Mesenchymal stem cell (in vitro differentiated cells and primary cell): ENCODE measurements around the gene PTGIR.

Source experiments
- DNase-seq: peaks from one replicate; pipeline ENCODE4 v3.0.0-alpha.2; 2013
- H2AFZ ChIP-seq: one replicate; pipeline ENCODE4 v1.6.1; 2013; ENCODE audit warnings: low read depth, mild to moderate bottlenecking, control low read depth, inconsistent platforms, low read length, moderate library complexity
- H2AK5ac ChIP-seq: 2 replicates; pipeline ENCODE4 v1.6.1; 2013; ENCODE audit warnings: low read length, moderate library complexity, mild to moderate bottlenecking, inconsistent platforms; ENCODE audit not compliant: severe bottlenecking
- H2BK120ac ChIP-seq: one replicate; pipeline ENCODE4 v1.6.1; 2013; ENCODE audit warnings: low read depth, mild to moderate bottlenecking, inconsistent platforms, low read length, moderate library complexity
- H2BK12ac ChIP-seq, 2 experiments: one replicate each; pipeline ENCODE4 v1.6.1; 2013; ENCODE audit warnings: inconsistent platforms in 2 of 2, low read length in 2 of 2, mild to moderate bottlenecking in 2 of 2, moderate library complexity in 2 of 2, control low read depth in 1 of 2
- H2BK15ac ChIP-seq: one replicate; pipeline ENCODE4 v1.6.1; 2013; ENCODE audit warnings: mild to moderate bottlenecking, low read depth, inconsistent platforms; ENCODE audit not compliant: poor library complexity, severe bottlenecking
- H2BK5ac ChIP-seq: 2 replicates; pipeline ENCODE4 v1.6.1; 2013; ENCODE audit warnings: low read depth, mild to moderate bottlenecking, low read length, control low read depth, inconsistent platforms; ENCODE audit not compliant: poor library complexity, severe bottlenecking
- H3K14ac ChIP-seq, 2 experiments: one replicate each; pipeline ENCODE4 v1.6.1; 2013; ENCODE audit warnings: inconsistent platforms in 2 of 2, low read length in 2 of 2, control low read depth in 1 of 2, mild to moderate bottlenecking in 1 of 2, moderate library complexity in 1 of 2
- H3K18ac ChIP-seq, 2 experiments: one replicate each; pipeline ENCODE4 v1.6.1; 2013; ENCODE audit warnings: inconsistent platforms in 2 of 2, low read length in 2 of 2, control low read depth in 1 of 2, low read depth in 1 of 2, mild to moderate bottlenecking in 1 of 2
- H3K23ac ChIP-seq, 2 experiments: one replicate each; pipeline ENCODE4 v1.6.1; 2013; ENCODE audit warnings: inconsistent platforms in 2 of 2, low read length in 2 of 2, mild to moderate bottlenecking in 2 of 2, moderate library complexity in 2 of 2, control low read depth in 1 of 2
- H3K27ac ChIP-seq: 2 replicates; pipeline ENCODE4 v1.5.1; 2013; ENCODE audit warnings: mild to moderate bottlenecking, moderate library complexity, low read length, control low read depth, inconsistent platforms; ENCODE audit not compliant: poor library complexity, severe bottlenecking
- H3K27me3 ChIP-seq, 2 experiments: 2 replicates each; pipeline versions ENCODE4 v1.6.1 to v1.7.0; 2013; ENCODE audit warnings: low read length in 2 of 2, mild to moderate bottlenecking in 2 of 2, moderate library complexity in 2 of 2, control low read depth in 1 of 2, inconsistent platforms in 1 of 2; ENCODE audit not compliant: control insufficient read depth in 1 of 2, insufficient read depth in 1 of 2
- H3K36me3 ChIP-seq, 2 experiments: 2 replicates each; pipeline versions ENCODE4 v1.6.1 to v1.7.0; 2013; ENCODE audit warnings: low read length in 2 of 2, control low read depth in 1 of 2, inconsistent platforms in 1 of 2, low read depth in 1 of 2, mild to moderate bottlenecking in 1 of 2; ENCODE audit not compliant: insufficient read depth in 2 of 2, control insufficient read depth in 1 of 2
- H3K4ac ChIP-seq, 2 experiments: one replicate each; pipeline ENCODE4 v1.6.1; 2013; ENCODE audit warnings: inconsistent platforms in 2 of 2, low read length in 2 of 2, mild to moderate bottlenecking in 2 of 2, moderate library complexity in 2 of 2, control low read depth in 1 of 2, low read depth in 1 of 2
- H3K4me1 ChIP-seq: 2 replicates; pipeline ENCODE4 v1.6.1; 2013; ENCODE audit warnings: low read depth, low read length, control low read depth; ENCODE audit not compliant: control insufficient read depth, insufficient read depth
- H3K4me2 ChIP-seq: 2 replicates; pipeline ENCODE4 v1.6.1; 2013; ENCODE audit warnings: low read length, mild to moderate bottlenecking, inconsistent platforms; ENCODE audit not compliant: poor library complexity, severe bottlenecking
- H3K4me3 ChIP-seq, 2 experiments: 2 replicates each; pipeline versions ENCODE4 v1.5.1 to v1.7.0; 2013; ENCODE audit warnings: low read length in 2 of 2, mild to moderate bottlenecking in 2 of 2, control low read depth in 1 of 2, low read depth in 1 of 2; ENCODE audit not compliant: insufficient read depth in 1 of 2
- H3K79me1 ChIP-seq: replicated peaks from 2 replicates; pipeline ENCODE4 v1.6.1; 2013; ENCODE audit warnings: mild to moderate bottlenecking, control low read depth, low read length, inconsistent platforms; ENCODE audit not compliant: poor library complexity, severe bottlenecking
- H3K9ac ChIP-seq: 2 replicates; pipeline ENCODE4 v1.7.0; 2013; ENCODE audit warnings: mild to moderate bottlenecking, low read length, moderate library complexity
- H3K9me3 ChIP-seq: 2 replicates; pipeline ENCODE4 v1.7.0; 2013; ENCODE audit warnings: mild to moderate bottlenecking, low read length; ENCODE audit not compliant: control insufficient read depth
- H4K8ac ChIP-seq: one replicate; pipeline ENCODE4 v1.6.1; 2013; ENCODE audit warnings: inconsistent platforms, mild to moderate bottlenecking, low read length, moderate library complexity
- H4K91ac ChIP-seq: one replicate; pipeline ENCODE4 v1.6.1; 2013; ENCODE audit warnings: mild to moderate bottlenecking, low read length, inconsistent platforms
- WGBS: methylation state at CpG from one replicate; pipeline ENCODE4 v1.1.7; 2013; ENCODE audit warnings: mixed read lengths; 5-methylcytosine and 5-hydroxymethylcytosine counted together

Gene PTGIR

GRCh38 chr19:46661735-46662592 lies 37.1 kb upstream of the PTGIR start:
- H2BK120ac ChIP-seq = no peak overlapping the region
- peak; percentile 94 for DNase-seq
- no peaks in the 10 kb centered on the region for H3K79me1 ChIP-seq
- no peak overlapping the region for H4K8ac ChIP-seq
- no peak overlapping the region for H3K23ac ChIP-seq
- peak overlapping the region; percentile 74 for H3K9ac ChIP-seq
- H3K9me3 ChIP-seq = no peaks in the 10 kb centered on the region
- H3K18ac ChIP-seq = peak overlapping the region; percentile 49 to 50
- no peak overlapping the region for H2BK12ac ChIP-seq
- peak overlapping the region in 1 of 2 experiments; percentile 76 for H3K4me3 ChIP-seq
- 19% methylated on average over 19 of the region's 19 CpGs for WGBS
- no peak overlapping the region for H2AFZ ChIP-seq
- H3K27ac ChIP-seq = no peak overlapping the region
- no peak overlapping the region for H3K14ac ChIP-seq
- peak overlapping the region; percentile 10 for H4K91ac ChIP-seq
- no peak overlapping the region for H2AK5ac ChIP-seq
- H3K4ac ChIP-seq = no peak overlapping the region
- H2BK5ac ChIP-seq = no peak overlapping the region
- peaks cover 19% of the 10 kb centered on the region for H3K4me1 ChIP-seq
- H2BK15ac ChIP-seq = no peak overlapping the region
- peaks cover 0 to 22% of the 10 kb centered on the region in 2 experiments for H3K27me3 ChIP-seq
- no peaks in the 10 kb centered on the region for H3K36me3 ChIP-seq
- H3K4me2 ChIP-seq = peak overlapping the region; percentile 98

- Histone ChIP-seq H2BK15ac (peak within 1 kb of the TSS; percentile 68), H3K4me2 (peak within 1 kb of the TSS; percentile 98), H3K27me3 (peaks cover 0 to 22% of the 10 kb centered on the region in 2 experiments), H2AK5ac (no peak within 1 kb of the TSS), H3K27ac (no peak within 1 kb of the TSS), H3K9ac (peak within 1 kb of the TSS; percentile 74), H2AFZ (peak within 1 kb of the TSS; percentile 68), H3K36me3 (no peaks in the 10 kb centered on the region), H2BK120ac (peak within 1 kb of the TSS; percentile 77), H3K9me3 (no peaks in the 10 kb centered on the region), H2BK12ac (peak within 1 kb of the TSS in 1 of 2 experiments; percentile 79), H4K91ac (peak within 1 kb of the TSS; percentile 90), H4K8ac (peak within 1 kb of the TSS; percentile 84), H3K4ac (peak within 1 kb of the TSS; percentile 96 to 98), H2BK5ac (no peak within 1 kb of the TSS), H3K18ac (peak within 1 kb of the TSS; percentile 78 to 97), H3K14ac (peak within 1 kb of the TSS in 1 of 2 experiments; percentile 97), H3K4me1 (peaks cover 19% of the 10 kb centered on the region), H3K4me3 (peak within 1 kb of the TSS; percentile 61 to 79), H3K23ac (peak within 1 kb of the TSS in 1 of 2 experiments; percentile 86), H3K79me1 (no peaks in the 10 kb centered on the region)
- DNase-seq = peak; percentile 100
- WGBS = under 1% methylated on average over 50 of the region's 61 CpGs
These were observed 36.3 kb upstream of the PTGIR start, which contains the start of gene DACT3 for GRCh38 chr19:46661020-46661731. TSS of gene DACT3 (minus strand) at chr19:46661182. CDS start at chr19:46661064, 118 bp downstream.

- Histone ChIP-seq H2BK120ac (peak overlapping the region; percentile 77), H2BK15ac (peak overlapping the region; percentile 68), H3K4me2 (peak overlapping the region; percentile 93), H2BK5ac (no peak overlapping the region), H3K4me3 (peak overlapping the region; percentile 61 to 79), H3K14ac (peak overlapping the region in 1 of 2 experiments; percentile 97), H3K27ac (no peak overlapping the region), H4K91ac (peak overlapping the region; percentile 90), H3K36me3 (no peaks in the 10 kb centered on the region), H3K4ac (peak overlapping the region; percentile 96 to 98), H3K9me3 (no peaks in the 10 kb centered on the region), H4K8ac (peak overlapping the region; percentile 51), H3K27me3 (peaks cover 0 to 22% of the 10 kb centered on the region in 2 experiments), H3K18ac (peak overlapping the region; percentile 78 to 97), H2AFZ (peak overlapping the region; percentile 68), H2AK5ac (no peak overlapping the region), H3K79me1 (no peaks in the 10 kb centered on the region), H3K9ac (peak overlapping the region; percentile 74), H3K23ac (peak overlapping the region in 1 of 2 experiments; percentile 86), H2BK12ac (peak overlapping the region in 1 of 2 experiments; percentile 79), H3K4me1 (peaks cover 19% of the 10 kb centered on the region)
- DNase-seq = no peak
- under 1% methylated on average over 38 of the region's 40 CpGs for WGBS
These were observed 35.7 kb upstream of the PTGIR start for GRCh38 chr19:46660551-46661019.
